ENCODE data around the gene TMEM201.

DNA sequence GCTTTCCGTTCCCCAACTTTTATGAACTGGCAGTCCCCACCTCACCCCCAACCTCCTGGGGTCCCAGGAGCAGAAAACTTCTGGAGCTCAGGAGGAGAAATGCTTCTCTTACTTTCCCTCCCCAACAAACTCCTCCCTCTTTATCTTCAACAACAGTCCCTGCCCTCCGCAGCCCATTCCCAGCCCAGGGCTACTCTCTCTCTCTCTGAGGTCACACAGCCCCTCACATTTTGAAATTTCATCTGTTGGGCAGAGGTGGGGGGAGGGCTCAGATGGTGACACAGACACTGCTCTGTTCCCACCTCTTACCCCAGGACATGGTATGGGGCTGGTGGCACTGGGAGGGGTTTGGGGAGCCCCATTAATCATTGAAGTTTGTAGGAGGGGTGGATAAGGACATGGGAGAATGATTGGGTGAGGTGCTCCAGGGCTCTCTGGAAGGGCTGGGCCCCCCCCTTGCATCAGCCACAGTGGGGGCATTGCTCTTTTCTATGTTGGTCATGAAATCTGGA, 68.9 kb downstream of the TMEM201 start:
- TF ChIP-seq EZH2 (optimal IDR thresholded peaks at IDR 0.05; ENCODE audit: low read depth, low read length) (no peak), CTCF (IDR thresholded peaks at IDR 0.05; ENCODE audit: low read length) (no peak), EZH2phosphoT487 (IDR thresholded peaks at IDR 0.05; ENCODE audit: low read length) (no peak)

Measured in MM.1S (cell line).